A549 (cell line): Measurements from ENCODE around the gene CCDC34. TPM values are rescaled to one million over a fixed set of nuclear protein-coding genes. Genes with fewer than 3 reads are reported as not detected.

Experiments
- ATAC-seq, 2 experiments: fragments of 200-7000 bp in 1 of 2; fragments of >200 bp in 1 of 2; cut with Nextera tagmentation in 1 of 2; cut with Tn5 transposase in 1 of 2; 3 replicates each; pipeline versions ENCODE4 v1.8.0 to v1.9.1; 2018 to 2020; ENCODE audit warnings: mild to moderate bottlenecking in 1 of 2, moderate library complexity in 1 of 2
- CTCF ChIA-PET: fragments of 300-600 bp; sonication (Branson Sonifier 250); formaldehyde crosslinking; extraction: SDS; loops from one replicate; lab custom pipeline; 2021; ENCODE audit warnings: antibody characterized with exemption, inconsistent platforms; lab: Yijun Ruan, JAX
- POLR2A ChIA-PET: fragments of 350-600 bp; formaldehyde crosslinking; extraction: SDS; loops from one replicate; lab custom pipeline; 2021; ENCODE audit warnings: antibody characterized with exemption, inconsistent platforms; lab: Yijun Ruan, JAX
- DNase-seq, 2 experiments: peaks; one replicate each; pipeline versions ENCODE4 v3.0.0 to v3.0.0-alpha.2; 2011 to 2016; ENCODE audit warnings: low read depth in 1 of 2, low spot score in 1 of 2
- FAIRE-seq: peaks from 2 replicates; lab custom pipeline; 2011; peaks lifted over from hg19 to GRCh38; lab: Jason Lieb, UNC
- H3K27ac ChIP-seq, 2 experiments: fragments of >200 bp; sonication (Bioruptor Twin); formaldehyde crosslinking; 3 replicates each; pipeline ENCODE4 v1.5.1; 2016 to 2017
- H3K4me1 ChIP-seq: fragments of >200 bp; sonication (Bioruptor Twin); formaldehyde crosslinking; 3 replicates; pipeline ENCODE4 v1.6.1; 2016
- H3K4me2 ChIP-seq: fragments of >200 bp; sonication (Bioruptor Twin); formaldehyde crosslinking; 3 replicates; pipeline ENCODE4 v1.6.1; 2016
- H3K4me3 ChIP-seq: fragments of >200 bp; sonication (Bioruptor Twin); formaldehyde crosslinking; 3 replicates; pipeline ENCODE4 v1.5.1; 2016
- H3K9me3 ChIP-seq: fragments of >200 bp; sonication (Bioruptor Twin); formaldehyde crosslinking; 3 replicates; pipeline ENCODE4 v1.6.1; 2016
- ATOH8 ChIP-seq: fragments of 250-450 bp; sonication (Bioruptor Pico); IDR thresholded peaks from 2 replicates; pipeline ENCODE4 v1.5.0; 2020; ENCODE audit warnings: low read depth, mild to moderate bottlenecking, moderate library complexity
- BHLHE40 ChIP-seq: IDR thresholded peaks from 2 replicates; pipeline ENCODE4 v1.6.1; 2012; ENCODE audit warnings: low read depth, low read length, inconsistent platforms
- CBX8 ChIP-seq: fragments of 200-600 bp; sonication (generic); IDR thresholded peaks from 2 replicates; pipeline ENCODE4 v1.6.1; 2016
- CEBPB ChIP-seq, 2 experiments: fragments of >200 bp in 1 of 2; sonication (Bioruptor Twin) in 1 of 2; formaldehyde crosslinking in 1 of 2; IDR thresholded peaks; 2 replicates each; pipeline ENCODE4 v1.6.1; 2012 to 2016
- CHD2 ChIP-seq: fragments of 150-350 bp; IDR thresholded peaks from 2 replicates; pipeline ENCODE4 v1.6.1; 2014; ENCODE audit warnings: low read length; ENCODE audit not compliant: partially characterized antibody
- CTCF ChIP-seq: fragments of >200 bp; sonication (Bioruptor Twin); formaldehyde crosslinking; IDR thresholded peaks from 3 replicates; pipeline ENCODE4 v1.5.1; 2016
- EHMT2 ChIP-seq: fragments of 200-600 bp; sonication (generic); IDR thresholded peaks from 2 replicates; pipeline ENCODE4 v1.6.1; 2016; ENCODE audit warnings: antibody characterized with exemption, low read depth, mild to moderate bottlenecking, moderate library complexity
- EP300 ChIP-seq, 2 experiments: fragments of >200 bp; sonication (Bioruptor Twin); formaldehyde crosslinking; IDR thresholded peaks; 2 replicates in 1 of 2; 3 replicates in 1 of 2; pipeline ENCODE4 v1.6.1; 2016 to 2017
- FOSB ChIP-seq: fragments of 250-450 bp; sonication (Bioruptor Pico); IDR thresholded peaks from 2 replicates; pipeline ENCODE4 v1.5.0; 2020; ENCODE audit warnings: mild to moderate bottlenecking, moderate library complexity
- FOSL2 ChIP-seq, 2 experiments: fragments of 450-650 bp in 1 of 2; fragments of >200 bp in 1 of 2; sonication (Bioruptor Twin) in 1 of 2; formaldehyde crosslinking; IDR thresholded peaks; 2 replicates each; pipeline versions ENCODE4 v1.5.0 to v1.6.1; 2016 to 2020; ENCODE audit warnings: mild to moderate bottlenecking in 1 of 2, moderate library complexity in 1 of 2
- GATA3 ChIP-seq: IDR thresholded peaks from 2 replicates; pipeline ENCODE4 v1.6.1; 2012; ENCODE audit warnings: borderline replicate concordance
- HES2 ChIP-seq: fragments of >200 bp; sonication (Bioruptor Twin); formaldehyde crosslinking; IDR thresholded peaks from 2 replicates; pipeline ENCODE4 v1.6.1; 2016
- KDM1A ChIP-seq: fragments of 200-600 bp; sonication (generic); IDR thresholded peaks from 2 replicates; pipeline ENCODE4 v1.6.1; 2016; ENCODE audit warnings: low read depth, mild to moderate bottlenecking
- KDM5A ChIP-seq: fragments of 200-600 bp; sonication (generic); IDR thresholded peaks from 2 replicates; pipeline ENCODE4 v1.6.1; 2016; ENCODE audit warnings: antibody characterized with exemption, mild to moderate bottlenecking
- MAFK ChIP-seq: fragments of 450-650 bp; IDR thresholded peaks from 2 replicates; pipeline ENCODE4 v1.6.1; 2014; ENCODE audit not compliant: partially characterized antibody
- NFE2L2 ChIP-seq: fragments of 150-350 bp; conservative IDR thresholded peaks from 2 replicates; pipeline ENCODE4 v1.6.1; 2014; ENCODE audit warnings: low read length
- NPAS2 ChIP-seq: fragments of 250-450 bp; sonication (Bioruptor Pico); IDR thresholded peaks from 2 replicates; pipeline ENCODE4 v1.8.0; 2022; ENCODE audit warnings: mild to moderate bottlenecking, moderate library complexity, borderline replicate concordance
- NR3C1 ChIP-seq: fragments of >200 bp; sonication (Bioruptor Twin); formaldehyde crosslinking; IDR thresholded peaks from 3 replicates; pipeline ENCODE4 v1.6.1; 2017
- POLR2A ChIP-seq: IDR thresholded peaks from 2 replicates; pipeline ENCODE4 v1.6.1; 2012; ENCODE audit warnings: mild to moderate bottlenecking, low read length
- RAD21 ChIP-seq, 2 experiments: fragments of >200 bp in 1 of 2; sonication (Bioruptor Twin) in 1 of 2; formaldehyde crosslinking in 1 of 2; IDR thresholded peaks in 1 of 2; conservative IDR thresholded peaks in 1 of 2; 2 replicates in 1 of 2; 3 replicates in 1 of 2; pipeline ENCODE4 v1.6.1; 2012 to 2018; ENCODE audit warnings: inconsistent platforms in 1 of 2
- RARB ChIP-seq: fragments of 250-450 bp; sonication (Bioruptor Pico); IDR thresholded peaks from 2 replicates; pipeline ENCODE4 v1.8.0; 2021; ENCODE audit warnings: mild to moderate bottlenecking, moderate library complexity
- RCOR1 ChIP-seq: fragments of 150-350 bp; IDR thresholded peaks from 2 replicates; pipeline ENCODE4 v1.6.1; 2014; ENCODE audit warnings: antibody characterized with exemption, low read length, low read depth
- SMC3 ChIP-seq: fragments of >200 bp; sonication (Bioruptor Twin); formaldehyde crosslinking; IDR thresholded peaks from 3 replicates; pipeline ENCODE4 v1.6.1; 2018; ENCODE audit warnings: inconsistent platforms
- SREBF2 ChIP-seq: fragments of 450-650 bp; IDR thresholded peaks from 2 replicates; pipeline ENCODE4 v1.6.1; 2014; ENCODE audit warnings: mild to moderate bottlenecking, moderate library complexity
- TFCP2L1 ChIP-seq: fragments of 250-450 bp; sonication (Bioruptor Pico); IDR thresholded peaks from 2 replicates; pipeline ENCODE4 v1.5.0; 2021; ENCODE audit warnings: mild to moderate bottlenecking
- ZFP36 ChIP-seq: fragments of 450-650 bp; IDR thresholded peaks from 2 replicates; pipeline ENCODE4 v1.6.1; 2014; ENCODE audit warnings: borderline replicate concordance; ENCODE audit not compliant: partially characterized antibody
- ZNF302 ChIP-seq: fragments of 250-450 bp; sonication (Bioruptor Pico); IDR thresholded peaks from 2 replicates; pipeline ENCODE4 v1.9.0; 2021; ENCODE audit warnings: inconsistent platforms, mild to moderate bottlenecking, moderate library complexity
- ZSCAN20 ChIP-seq: fragments of 250-450 bp; sonication (Bioruptor Pico); IDR thresholded peaks from 2 replicates; pipeline ENCODE4 v1.8.0; 2022; ENCODE audit warnings: mild to moderate bottlenecking, moderate library complexity
- WGBS: methylation state at CpG from one replicate; pipeline ENCODE4 v1.1.6; 2017; ENCODE audit errors: missing lambda C conversion rate; 5-methylcytosine and 5-hydroxymethylcytosine counted together
- polyA plus RNA-seq, 4 experiments: library from polyadenylated mRNA; depleted of rRNA in 3 of 4; stranded (reverse); fragments of >200 nt; fragmentation: RNase III in 1 of 4; extraction: RNeasy Plus Mini Kit Qiagen cat#74134 plus additional on column Dnase treatment in 1 of 4; gene quantifications; 2 replicates in 3 of 4; 3 replicates in 1 of 4; pipeline ENCODE4 v1.2.3, GENCODE V29; 2011 to 2017

CCDC34 gene
- polyA plus RNA-seq, 2 of the 4 experiments (the other 2 are of a cell fraction), result 32.0 to 35.9 TPM

- TF ChIP-seq MAFK (peak; percentile 16), ZSCAN20 (CRISPR knock-in tag) (no peak)
- TF ChIP-seq, all 56 proteins: peak for 1
- H3K9me3 ChIP-seq, result no peaks in the 10 kb centered on the region
- H3K4me1 ChIP-seq, result peaks cover 100% of the 10 kb centered on the region
- ChIA-PET CTCF (interaction anchor here (0.6 kb wide), 1 partner anchor 111 kb away, joined by 3 read pairs; no protein-coding TSS in a partner anchor), POLR2A (no interaction called here)
- ATAC-seq (no peak), FAIRE-seq (peak; percentile 76), DNase-seq (no peak)
- H3K27ac ChIP-seq, result peak overlapping the region; percentile 65 to 96
- peak overlapping the region; percentile 90 for H3K4me2 ChIP-seq
- 36% methylated on average over 1 of the region's 1 CpG for WGBS
- H3K4me3 ChIP-seq, result peak overlapping the region; percentile 10; the same call in 1 of the 3 replicates
These were observed 25.9 kb upstream of the CCDC34 start for GRCh38 chr11:27388869-27389268.

- POLR2A ChIA-PET, result no interaction called here
- WGBS, result 42% methylated on average over 2 of the region's 2 CpGs
- peak; percentile 46 for FAIRE-seq
These were observed 25.0 kb upstream of the CCDC34 start for GRCh38 chr11:27388001-27388400.

GRCh38 chr11:27387362-27387761 lies 24.3 kb upstream of the CCDC34 start:
- no peak overlapping the region for H3K4me3 ChIP-seq
- ATAC-seq (no peak), FAIRE-seq (no peak), DNase-seq (no peak)
- H3K9me3 ChIP-seq, result no peaks in the 10 kb centered on the region
- WGBS, result 31% methylated on average over 2 of the region's 2 CpGs
- H3K4me2 ChIP-seq, result peak overlapping the region; percentile 90
- ChIA-PET CTCF (interaction anchor here (1.1 kb wide), 1 partner anchor 204 kb away, joined by 3 read pairs; no protein-coding TSS in a partner anchor), POLR2A (no interaction called here)
- H3K27ac ChIP-seq, result peak overlapping the region; percentile 70 to 96; a peak in 4 of 6 replicates
- peaks cover 94% of the 10 kb centered on the region for H3K4me1 ChIP-seq
- TF ChIP-seq KDM5A (no peak), ZFP36 (no peak), NR3C1 (no peak), ZNF302 (no peak), GATA3 (no peak), NFE2L2 (no peak), FOSL2 (IDR thresholded peaks at IDR 0.05) (no peak), FOSL2 (CRISPR knock-in tag; IDR thresholded peaks at IDR 0.05) (no peak), RCOR1 (no peak), POLR2A (no peak), CHD2 (no peak)

More at GRCh38 chr11:27388001-27388400, 25.0 kb upstream of the CCDC34 start:
- CTCF ChIA-PET, result no interaction called here
- H3K27ac ChIP-seq, result peak overlapping the region; percentile 55 to 96; a peak in 4 of 6 replicates
- no peak overlapping the region for H3K4me3 ChIP-seq
- TF ChIP-seq CBX8, result no peak
- no peak for TF ChIP-seq RARB (CRISPR knock-in tag)
- no peak for TF ChIP-seq HES2
- no peak for TF ChIP-seq BHLHE40
- no peak for TF ChIP-seq SREBF2
- TF ChIP-seq CEBPB (IDR thresholded peaks at IDR 0.05), result no peak
- no peak for TF ChIP-seq RAD21 (conservative IDR thresholded peaks at IDR 0.05 in 1 of 2, IDR thresholded peaks at IDR 0.05 in 1 of 2)
- TF ChIP-seq NPAS2 (CRISPR knock-in tag), result no peak
- TF ChIP-seq ATOH8, result no peak
- no peak for TF ChIP-seq KDM1A
- TF ChIP-seq ZNF302, result no peak
- no peak for TF ChIP-seq EP300 (IDR thresholded peaks at IDR 0.05)
- TF ChIP-seq CTCF, result no peak
- TF ChIP-seq POLR2A, result no peak
- TF ChIP-seq EHMT2, result no peak
- no peak for TF ChIP-seq NR3C1
- TF ChIP-seq TFCP2L1 (CRISPR knock-in tag), result no peak
- TF ChIP-seq FOSB (CRISPR knock-in tag), result no peak
- no peak for TF ChIP-seq SMC3
- TF ChIP-seq, all 56 proteins: peak for 0
- Histone ChIP-seq H3K4me2 (peak overlapping the region; percentile 90), H3K4me1 (peaks cover 97% of the 10 kb centered on the region), H3K9me3 (no peaks in the 10 kb centered on the region)
- ATAC-seq (peak in 1 of 2 experiments; percentile 37; a peak in 1 of 6 replicates), DNase-seq (no peak)
